Fibroblast of lung (primary cell): ENCODE data around the gene SPATA20. TPM values are rescaled to one million over a fixed set of nuclear protein-coding genes. Genes with fewer than 3 reads are reported as not detected.

Source experiments
- DNase-seq, 2 donors: peaks; one replicate each; pipeline versions ENCODE4 v3.0.0 to v3.0.0-alpha.2; 2010; ENCODE audit warnings: low read depth in 2 of 2
- H2AFZ ChIP-seq: 2 replicates; pipeline ENCODE4 v1.5.1; 2012; ENCODE audit warnings: low read length, control low read depth, inconsistent platforms
- H3K27ac ChIP-seq: 2 replicates; pipeline ENCODE4 v1.5.1; 2011; ENCODE audit warnings: low read length, control low read depth; ENCODE audit not compliant: insufficient read depth
- H3K27me3 ChIP-seq: 2 replicates; pipeline ENCODE4 v1.5.1; 2011; ENCODE audit warnings: mild to moderate bottlenecking, low read length; ENCODE audit not compliant: control insufficient read depth, insufficient read depth
- H3K36me3 ChIP-seq: 2 replicates; pipeline ENCODE4 v1.5.1; 2011; ENCODE audit warnings: low read length; ENCODE audit not compliant: control insufficient read depth, insufficient read depth
- H3K4me1 ChIP-seq: 2 replicates; pipeline ENCODE4 v1.5.1; 2011; ENCODE audit warnings: low read length; ENCODE audit not compliant: control insufficient read depth, insufficient read depth; ENCODE audit errors: extremely low read depth
- H3K4me2 ChIP-seq: 2 replicates; pipeline ENCODE4 v1.5.1; 2011; ENCODE audit warnings: low read length, control low read depth; ENCODE audit not compliant: insufficient read depth; ENCODE audit errors: extremely low read depth
- H3K4me3 ChIP-seq, 4 experiments: fragments of 200-600 bp in 1 of 4; sonication (generic) in 1 of 4; replicated peaks in 1 of 4; 2 replicates each; pipeline ENCODE4 v1.5.1; 2011 to 2016; ENCODE audit warnings: low read length in 4 of 4, low read depth in 3 of 4, mild to moderate bottlenecking in 3 of 4, control low read depth in 2 of 4, inconsistent platforms in 1 of 4, mixed read lengths in 1 of 4; ENCODE audit not compliant: insufficient read depth in 1 of 4; ENCODE audit errors: control extremely low read depth in 1 of 4
- H3K79me2 ChIP-seq: 2 replicates; pipeline ENCODE4 v1.5.1; 2012; ENCODE audit warnings: mild to moderate bottlenecking, low read length, inconsistent platforms; ENCODE audit not compliant: control insufficient read depth, insufficient read depth
- H3K9ac ChIP-seq: 2 replicates; pipeline ENCODE4 v1.5.1; 2011; ENCODE audit warnings: mild to moderate bottlenecking, low read length, control low read depth; ENCODE audit not compliant: insufficient read depth
- H3K9me3 ChIP-seq: 2 replicates; pipeline ENCODE4 v1.5.1; 2012; ENCODE audit warnings: low read depth, low read length; ENCODE audit not compliant: control insufficient read depth, insufficient read depth
- H4K20me1 ChIP-seq: 2 replicates; pipeline ENCODE4 v1.5.1; 2011; ENCODE audit warnings: low read length; ENCODE audit not compliant: control insufficient read depth, insufficient read depth; ENCODE audit errors: extremely low read depth
- CTCF ChIP-seq, 2 donors: IDR thresholded peaks in 1 of 2; conservative IDR thresholded peaks in 1 of 2; 1 replicate in 1 of 2; 2 replicates in 1 of 2; pipeline ENCODE4 v1.5.1; 2011 to 2012; ENCODE audit warnings: low read length in 2 of 2, control low read depth in 1 of 2, inconsistent platforms in 1 of 2, low read depth in 1 of 2, mild to moderate bottlenecking in 1 of 2
- EZH2 ChIP-seq: IDR thresholded peaks from 2 replicates; pipeline ENCODE4 v1.5.1; 2012; ENCODE audit warnings: low read length, control low read depth, mild to moderate bottlenecking; ENCODE audit errors: missing control alignments
- polyA plus RNA-seq, 2 donors: library from polyadenylated mRNA; depleted of rRNA in 1 of 2; stranded (reverse) in 1 of 2; unstranded in 1 of 2; fragments of >200 nt; gene quantifications; 2 replicates each; pipeline ENCODE4 v1.2.1, GENCODE V29; 2011 to 2012; ENCODE audit warnings: missing spikeins in 1 of 2
- total RNA-seq: library from RNA; depleted of rRNA; stranded (reverse); fragments of >200 nt; gene quantifications from 2 replicates; pipeline ENCODE4 v1.2.1, GENCODE V29; 2014

Gene SPATA20
- total and polyA plus RNA-seq, 2 donors (not counting 1 experiment from before 2014, with no cell fraction given) = 21.6 to 119 TPM

- Histone ChIP-seq H3K4me1 (no peaks in the 10 kb centered on the region), H3K27ac (no peak overlapping the region), H3K9me3 (no peaks in the 10 kb centered on the region), H4K20me1 (no peaks in the 10 kb centered on the region), H3K79me2 (no peaks in the 10 kb centered on the region), H3K36me3 (no peaks in the 10 kb centered on the region), H3K27me3 (peaks cover 22% of the 10 kb centered on the region), H3K4me2 (no peak overlapping the region), H2AFZ (no peak overlapping the region), H3K4me3 (no peak overlapping the region), H3K9ac (no peak overlapping the region)
- no peak for TF ChIP-seq CTCF (conservative IDR thresholded peaks at IDR 0.05 in 1 of 2, IDR thresholded peaks at IDR 0.05 in 1 of 2; ENCODE audit: low read depth in 1 of 2, low read length in 2 of 2)
- TF ChIP-seq EZH2 = no peak
- no peak for DNase-seq
Observed at GRCh38 chr17:50535407-50535806, 11.6 kb upstream of the SPATA20 start.

GRCh38 chr17:50536683-50537646, 10.0 kb upstream of the SPATA20 start:
- TF ChIP-seq CTCF (conservative IDR thresholded peaks at IDR 0.05 in 1 of 2, IDR thresholded peaks at IDR 0.05 in 1 of 2; ENCODE audit: low read depth in 1 of 2, low read length in 2 of 2) (no peak), EZH2 (no peak)
- Histone ChIP-seq H2AFZ (no peak overlapping the region), H3K36me3 (no peaks in the 10 kb centered on the region), H3K9ac (no peak overlapping the region), H3K4me2 (no peak overlapping the region), H3K4me1 (peaks cover 2% of the 10 kb centered on the region), H3K27me3 (peaks cover 16% of the 10 kb centered on the region), H3K79me2 (no peaks in the 10 kb centered on the region), H3K9me3 (no peaks in the 10 kb centered on the region), H3K27ac (no peak overlapping the region), H3K4me3 (no peak overlapping the region), H4K20me1 (no peaks in the 10 kb centered on the region)
- no peak for DNase-seq

GRCh38 chr17:50537721-50538548, 9.0 kb upstream of the SPATA20 start:
- no peak overlapping the region for H3K27ac ChIP-seq
- no peaks in the 10 kb centered on the region for H3K9me3 ChIP-seq
- no peaks in the 10 kb centered on the region for H3K36me3 ChIP-seq
- H3K79me2 ChIP-seq = no peaks in the 10 kb centered on the region
- no peak overlapping the region for H3K4me2 ChIP-seq
- H3K4me3 ChIP-seq = no peak overlapping the region
- peaks cover 7% of the 10 kb centered on the region for H3K27me3 ChIP-seq
- DNase-seq = no peak
- peaks cover 5% of the 10 kb centered on the region for H3K4me1 ChIP-seq
- TF ChIP-seq EZH2 (no peak), CTCF (conservative IDR thresholded peaks at IDR 0.05 in 1 of 2, IDR thresholded peaks at IDR 0.05 in 1 of 2; ENCODE audit: low read depth in 1 of 2, low read length in 2 of 2) (no peak)
- no peak overlapping the region for H3K9ac ChIP-seq
- H2AFZ ChIP-seq = no peak overlapping the region
- no peaks in the 10 kb centered on the region for H4K20me1 ChIP-seq
